Ovary (tissue), 3 donors: ENCODE data around the gene IRS1.

Experiments
- CTCF ChIP-seq, 3 donors: fragments of 450-650 bp in 2 of 3; fragments of 200-600 bp in 1 of 3; IDR thresholded peaks; one replicate each; pipeline versions ENCODE4 v1.5.1 to v1.8.0; 2016 to 2022; ENCODE audit warnings: antibody characterized with exemption in 3 of 3, mild to moderate bottlenecking in 1 of 3
- POLR2A ChIP-seq: fragments of 450-650 bp; IDR thresholded peaks from one replicate; pipeline ENCODE4 v1.6.1; 2017; ENCODE audit warnings: antibody characterized with exemption, mild to moderate bottlenecking, moderate library complexity
- donor health status: DM: no; HTN: no; CAD: no.

GRCh38 chr2:226788881-226789490 is 10.6 kb downstream of the IRS1 start:
- TF ChIP-seq CTCF (IDR thresholded peaks at IDR 0.05) (no peak), POLR2A (no peak)
